CD4-positive, alpha-beta T cell treated with Interferon gamma for 1 hour (primary cell): ENCODE data around the gene VPS33A.

Experiments used
- DNase-seq: peaks from one replicate; pipeline ENCODE4 v3.0.0-alpha.2; 2020

VPS33A gene

GRCh38 chr12:122250047-122250446 lies 16.2 kb downstream of the VPS33A start:
- no peak for DNase-seq

GRCh38 chr12:122245553-122245952 lies 20.7 kb downstream of the VPS33A start:
- no peak for DNase-seq

- DNase-seq, result no peak
Measured at GRCh38 chr12:122244565-122245371, 21.5 kb downstream of the VPS33A start.

- no peak for DNase-seq
Measured at GRCh38 chr12:122243965-122244364, 22.3 kb downstream of the VPS33A start.

- DNase-seq, result no peak
Measured at GRCh38 chr12:122238861-122239260, 27.4 kb downstream of the VPS33A start.

GRCh38 chr12:122235741-122236140 lies 30.6 kb downstream of the VPS33A start:
- DNase-seq, result no peak

GRCh38 chr12:122232691-122233090 lies 33.6 kb downstream of the VPS33A start:
- DNase-seq, result no peak

GRCh38 chr12:122230798-122231197 lies 35.5 kb downstream of the VPS33A start:
- no peak for DNase-seq

GRCh38 chr12:122228092-122228491 lies 38.2 kb downstream of the VPS33A start:
- DNase-seq, result no peak

- peak; percentile 67 for DNase-seq
Measured at GRCh38 chr12:122227341-122227740, 39.0 kb downstream of the VPS33A start.

- DNase-seq, result no peak
Measured at GRCh38 chr12:122226366-122227125, 39.7 kb downstream of the VPS33A start.

GRCh38 chr12:122225683-122226365 lies 40.5 kb downstream of the VPS33A start, which contains the start of gene DIABLO:
TSS of gene DIABLO (minus strand) at chr12:122226052. CDS start at chr12:122226014, 38 bp downstream.
- peak; percentile 100 for DNase-seq

GRCh38 chr12:122216445-122216844 lies 49.8 kb downstream of the VPS33A start:
- no peak for DNase-seq

- DNase-seq, result no peak
Measured at GRCh38 chr12:122215771-122216170, 50.5 kb downstream of the VPS33A start.

GRCh38 chr12:122208073-122208820 lies 58.0 kb downstream of the VPS33A start:
- no peak for DNase-seq

- no peak for DNase-seq
Measured at GRCh38 chr12:122207391-122207790, 58.9 kb downstream of the VPS33A start.

GRCh38 chr12:122206976-122207375 lies 59.3 kb downstream of the VPS33A start:
- no peak for DNase-seq

GRCh38 chr12:122206111-122206881 lies 60.0 kb downstream of the VPS33A start:
- DNase-seq, result no peak

GRCh38 chr12:122205053-122205925 lies 61.0 kb downstream of the VPS33A start:
- no peak for DNase-seq

GRCh38 chr12:122204167-122205052 lies 61.9 kb downstream of the VPS33A start:
- DNase-seq, result no peak
